ENCODE measurements around the gene A2ML1.
"Not testable (repeated sequence)": the region's sequence is repeated elsewhere in the genome, so short reads cannot be mapped to it uniquely, and the experiment has no call there.

Gene A2ML1

DNA sequence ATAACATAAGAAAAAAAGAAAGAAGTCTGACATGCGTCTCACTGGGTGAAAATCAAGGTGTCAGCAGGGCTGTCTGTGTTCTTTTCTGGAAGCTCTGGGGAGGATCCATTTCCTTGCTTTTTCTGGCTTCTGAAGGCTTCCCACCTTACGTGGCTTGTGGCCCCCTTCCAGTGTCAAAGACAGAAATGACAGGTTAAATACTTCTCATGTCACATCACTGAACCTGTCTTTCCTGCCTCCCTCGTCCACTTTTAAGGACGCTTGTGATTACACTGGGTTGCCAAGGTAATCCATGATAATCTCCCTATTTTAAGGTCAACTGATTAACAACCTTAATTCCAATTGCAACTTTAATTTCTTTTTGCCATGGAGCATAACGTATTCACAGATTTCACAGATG is 87.3 kb downstream of the A2ML1 start:
- H3K27ac ChIP-seq: no peak overlapping the region
- intact Hi-C loops (cut with DNase I; ENCODE audit: low total_unique reads): no loop called here

DNA sequence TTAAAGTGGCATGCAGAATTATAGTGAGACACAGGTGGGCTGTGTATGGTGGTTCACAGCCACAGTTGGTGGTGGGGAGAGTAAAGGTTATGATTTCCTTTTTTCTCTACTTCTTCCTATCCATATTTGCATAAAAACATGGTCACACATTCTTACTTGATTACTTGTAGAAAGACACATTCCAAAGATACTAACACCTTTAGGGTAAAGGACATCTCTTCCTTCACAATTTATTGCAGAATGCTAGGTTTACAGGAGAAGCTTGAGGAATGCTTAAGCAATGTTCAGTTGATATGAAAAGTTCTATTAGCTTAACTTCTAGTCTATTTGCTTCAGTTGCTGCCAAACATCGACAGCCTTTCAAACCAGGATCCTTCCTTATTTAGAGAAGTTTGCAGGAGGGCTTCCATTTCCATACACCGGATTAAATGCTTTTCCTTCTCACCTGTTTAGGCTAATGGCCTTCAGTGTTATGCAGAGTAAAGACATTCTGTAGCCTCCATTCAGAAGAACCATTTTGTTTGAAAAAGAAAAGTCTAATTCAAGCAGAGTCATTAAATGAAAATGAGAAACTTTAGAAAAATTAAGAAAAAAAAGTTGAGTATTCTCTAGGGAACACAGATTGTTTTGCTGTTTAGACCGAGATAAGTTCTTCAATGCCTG is 89.3 kb downstream of the A2ML1 start:
- H3K27ac ChIP-seq: peak overlapping the region in 1 of 2 donors; percentile 92
- no peak overlapping the region for H3K4me3 ChIP-seq
- no peaks in the 10 kb centered on the region for H3K9me3 ChIP-seq
- DNase-seq: no peak
- no peaks in the 10 kb centered on the region for H3K27me3 ChIP-seq
- H3K36me3 ChIP-seq: no peaks in the 10 kb centered on the region
- peaks cover 0 to 25% (median 19%) of the 10 kb centered on the region in 4 donors for H3K4me1 ChIP-seq
- intact Hi-C loops (cut with DNase I; ENCODE audit: low total_unique reads): no loop called here
- TF ChIP-seq, protein P1, sequence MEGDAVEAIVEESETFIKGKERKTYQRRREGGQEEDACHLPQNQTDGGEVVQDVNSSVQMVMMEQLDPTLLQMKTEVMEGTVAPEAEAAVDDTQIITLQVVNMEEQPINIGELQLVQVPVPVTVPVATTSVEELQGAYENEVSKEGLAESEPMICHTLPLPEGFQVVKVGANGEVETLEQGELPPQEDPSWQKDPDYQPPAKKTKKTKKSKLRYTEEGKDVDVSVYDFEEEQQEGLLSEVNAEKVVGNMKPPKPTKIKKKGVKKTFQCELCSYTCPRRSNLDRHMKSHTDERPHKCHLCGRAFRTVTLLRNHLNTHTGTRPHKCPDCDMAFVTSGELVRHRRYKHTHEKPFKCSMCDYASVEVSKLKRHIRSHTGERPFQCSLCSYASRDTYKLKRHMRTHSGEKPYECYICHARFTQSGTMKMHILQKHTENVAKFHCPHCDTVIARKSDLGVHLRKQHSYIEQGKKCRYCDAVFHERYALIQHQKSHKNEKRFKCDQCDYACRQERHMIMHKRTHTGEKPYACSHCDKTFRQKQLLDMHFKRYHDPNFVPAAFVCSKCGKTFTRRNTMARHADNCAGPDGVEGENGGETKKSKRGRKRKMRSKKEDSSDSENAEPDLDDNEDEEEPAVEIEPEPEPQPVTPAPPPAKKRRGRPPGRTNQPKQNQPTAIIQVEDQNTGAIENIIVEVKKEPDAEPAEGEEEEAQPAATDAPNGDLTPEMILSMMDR (IDR thresholded peaks at IDR 0.05): no peak

More for the DNA sequence above, 87.3 kb downstream of the A2ML1 start:
- Histone ChIP-seq H3K4me3 (no peak overlapping the region), H3K27me3 (no peaks in the 10 kb centered on the region), H3K36me3 (no peaks in the 10 kb centered on the region), H3K9me3 (no peaks in the 10 kb centered on the region), H3K4me1 (peaks cover 0 to 11% (median 8%) of the 10 kb centered on the region in 4 donors)
- TF ChIP-seq, protein P1 (IDR thresholded peaks at IDR 0.05): no peak
- DNase-seq: no peak

DNA sequence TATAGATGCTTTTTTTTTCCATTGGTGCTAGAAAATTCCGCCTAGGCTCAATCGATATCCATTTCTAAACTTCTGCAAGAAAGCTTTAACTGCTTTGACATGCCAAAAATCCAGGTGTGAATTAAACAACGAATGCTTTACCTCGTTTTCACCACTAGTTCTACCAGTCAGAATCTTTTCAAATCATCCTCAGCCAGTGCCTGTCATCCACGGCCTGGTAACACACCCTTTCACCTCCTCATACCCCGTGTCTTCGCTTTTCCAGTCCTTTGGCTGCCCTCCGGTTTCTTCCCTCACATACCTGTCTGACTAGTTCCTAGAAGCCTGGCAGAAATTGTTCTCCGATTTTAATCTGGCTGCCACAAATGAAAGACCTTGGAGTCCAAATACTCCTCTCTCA is 90.5 kb downstream of the A2ML1 start:
- intact Hi-C loops (cut with DNase I; ENCODE audit: low total_unique reads): no loop called here
- no peaks in the 10 kb centered on the region for H3K36me3 ChIP-seq
- H3K4me1 ChIP-seq: peaks cover 0 to 25% (median 19%) of the 10 kb centered on the region in 4 donors
- no peaks in the 10 kb centered on the region for H3K9me3 ChIP-seq
- DNase-seq: no peak
- peak overlapping the region; percentile 58 to 71 for H3K4me3 ChIP-seq
- H3K27ac ChIP-seq: peak overlapping the region; percentile 91 to 92
- TF ChIP-seq, protein P1 (IDR thresholded peaks at IDR 0.05): no peak
- H3K27me3 ChIP-seq: no peaks in the 10 kb centered on the region

DNA sequence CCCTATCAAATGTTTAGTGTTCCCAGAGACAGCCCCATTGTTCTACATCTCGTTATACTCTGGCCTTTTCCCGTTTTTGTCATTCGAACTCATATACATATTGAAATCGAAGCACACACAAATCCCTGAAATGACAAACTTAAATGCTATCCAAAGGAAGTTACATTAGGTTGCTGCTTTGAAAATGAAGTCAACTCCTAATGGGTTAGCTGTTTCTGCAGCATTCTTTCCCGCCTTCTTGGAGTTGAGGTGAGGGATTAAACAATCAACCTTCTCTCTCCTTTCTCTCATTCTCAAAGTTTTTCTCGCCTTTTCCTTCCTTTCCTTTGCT is 91.2 kb downstream of the A2ML1 start:
- intact Hi-C loops (cut with DNase I; ENCODE audit: low total_unique reads): no loop called here
- DNase-seq: no peak

DNA sequence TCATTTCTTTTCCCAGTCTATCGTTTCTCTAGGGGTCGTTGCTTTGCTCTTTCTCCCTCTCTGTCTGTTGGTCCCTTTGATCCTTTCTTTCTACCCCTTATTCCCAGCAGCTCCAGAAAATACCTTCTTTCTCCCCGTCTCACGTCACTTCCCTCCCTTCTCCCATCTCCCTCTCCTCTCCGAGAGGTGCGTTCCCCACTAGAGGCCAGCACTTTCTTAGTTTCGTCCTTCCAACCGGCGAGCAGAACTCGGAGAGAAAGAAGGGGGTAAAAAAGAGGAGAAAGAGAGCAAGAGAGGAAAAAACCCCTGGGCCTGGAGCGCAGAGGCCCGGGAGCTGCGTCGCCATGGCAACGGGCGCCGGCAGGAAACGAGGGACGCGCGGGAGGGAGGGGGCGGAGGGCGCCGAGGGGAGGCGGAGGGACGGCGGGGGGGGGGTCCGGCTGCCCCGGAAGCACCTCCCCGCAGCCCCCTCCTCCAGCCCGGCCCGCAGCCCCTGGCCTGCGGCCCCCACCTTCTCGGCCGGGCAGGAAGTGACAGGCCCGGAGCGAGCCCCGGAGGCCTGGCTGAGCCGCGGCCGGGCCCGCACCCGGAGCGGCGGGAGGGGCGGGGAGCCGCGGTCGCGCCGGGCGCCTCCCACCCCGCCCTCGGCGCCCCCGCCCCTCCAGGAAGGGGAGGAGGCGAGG is 91.8 kb downstream of the A2ML1 start, which contains the start of gene PHC1:
Gene PHC1, plus strand, starts transcription at position 477 of the 683 bp plus-strand sequence. CDS start 3,169 bp downstream, outside the sequence.
- peak within 1 kb of the TSS; percentile 58 to 71 for H3K4me3 ChIP-seq
- H3K36me3 ChIP-seq; H3K27me3 ChIP-seq; H3K9me3 ChIP-seq; intact Hi-C loops (cut with DNase I; ENCODE audit: low total_unique reads): not testable (repeated sequence)
- DNase-seq: peak; percentile 75 to 84
- TF ChIP-seq, protein P1 (IDR thresholded peaks at IDR 0.05): peak; percentile 36 to 45
- peak within 1 kb of the TSS; percentile 91 to 92 for H3K27ac ChIP-seq
- H3K4me1 ChIP-seq: peaks cover 0 to 25% (median 19%) of the 10 kb centered on the region in 4 donors

More for the DNA sequence above, 91.2 kb downstream of the A2ML1 start:
- Histone ChIP-seq H3K36me3 (peaks cover 0 to 4% (median 0%) of the 10 kb centered on the region in 3 donors), H3K9me3 (no peaks in the 10 kb centered on the region), H3K27ac (peak overlapping the region; percentile 91 to 92), H3K27me3 (no peaks in the 10 kb centered on the region), H3K4me1 (peaks cover 0 to 25% (median 19%) of the 10 kb centered on the region in 4 donors), H3K4me3 (peak overlapping the region; percentile 58 to 71)
- TF ChIP-seq, protein P1 (IDR thresholded peaks at IDR 0.05): no peak
